Stimulated activated CD8-positive, alpha-beta memory T cell treated with anti-CD3 and anti-CD28 coated beads, Interleukin-12 subunit alpha, Interleukin-12 subunit beta, amount 100 ng/mL, for 1 hour (primary cell): ENCODE measurements around the gene LRRC1.

Experiments
- DNase-seq: peaks from one replicate; pipeline ENCODE4 v3.0.0-alpha.2; 2020; ENCODE audit warnings: low read depth

LRRC1 gene

DNA sequence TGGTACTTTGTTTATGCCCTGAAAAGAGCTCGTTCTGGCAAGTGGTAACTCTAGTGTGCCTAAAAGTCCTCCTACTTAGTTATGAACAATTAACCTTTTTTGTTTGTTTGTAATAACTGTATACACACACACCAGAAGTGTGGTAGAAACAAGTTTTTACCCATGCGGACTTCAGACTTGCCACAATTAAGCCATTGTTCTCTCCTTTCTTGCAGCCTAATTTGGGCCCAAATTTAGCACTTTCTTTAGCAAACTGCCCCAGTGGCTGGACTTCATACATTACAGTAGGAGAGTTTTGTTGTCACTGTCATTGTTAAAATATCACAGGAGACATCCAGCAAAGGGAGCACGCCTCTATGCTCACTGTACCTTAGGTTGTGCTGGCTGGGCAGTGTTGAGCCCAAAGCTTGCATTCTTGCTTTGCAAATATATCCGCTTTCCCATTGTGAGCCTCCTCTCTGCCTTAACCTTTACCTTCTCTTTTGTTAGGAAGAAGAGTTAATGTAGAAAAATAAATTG is 53.0 kb downstream of the LRRC1 start:
- no peak for DNase-seq

DNA sequence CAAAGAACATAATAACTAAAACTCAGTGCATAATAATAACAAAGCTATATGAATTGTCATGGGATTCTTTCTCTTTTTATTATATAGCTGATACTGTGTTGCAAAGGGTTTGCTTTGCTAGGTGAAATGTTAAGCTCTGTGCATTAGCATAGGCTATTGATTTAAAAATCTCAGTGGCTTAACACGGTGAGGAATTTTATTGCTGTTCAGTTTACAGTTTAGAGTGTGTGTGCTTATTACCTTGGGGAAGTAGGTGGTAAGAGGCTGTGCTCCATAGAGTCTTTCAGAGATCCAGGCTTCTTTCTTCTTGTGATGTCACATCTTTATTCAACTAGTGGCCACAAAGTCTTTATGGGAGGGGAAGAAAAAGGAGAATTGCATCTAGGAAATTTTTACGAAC is 55.7 kb downstream of the LRRC1 start:
- DNase-seq, result no peak

DNA sequence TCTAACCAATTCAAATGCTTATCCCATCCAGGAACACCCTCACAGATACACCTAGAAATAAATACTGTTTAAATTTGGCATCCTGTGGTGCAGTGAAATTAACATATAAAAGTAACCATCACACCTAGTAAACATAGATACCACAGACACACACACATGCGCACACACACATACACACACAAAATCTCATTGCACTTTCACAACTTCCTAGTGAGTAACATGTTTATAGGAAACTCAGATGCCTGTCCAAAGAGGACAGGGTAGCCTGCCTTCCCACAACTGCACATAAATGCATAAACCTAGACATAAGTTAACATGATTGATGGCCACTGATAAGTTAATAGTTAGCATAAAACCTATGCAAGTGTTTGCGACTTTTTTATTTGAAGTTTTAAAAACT is 56.8 kb downstream of the LRRC1 start:
- DNase-seq, result no peak

GRCh38 chr6:53852805-53853204 is 58.0 kb downstream of the LRRC1 start:
- DNase-seq, result no peak

- DNase-seq, result no peak
These were observed 60.2 kb downstream of the LRRC1 start for GRCh38 chr6:53854843-53855567.

- DNase-seq, result no peak
These were observed 61.1 kb downstream of the LRRC1 start for GRCh38 chr6:53855940-53856339.

DNA sequence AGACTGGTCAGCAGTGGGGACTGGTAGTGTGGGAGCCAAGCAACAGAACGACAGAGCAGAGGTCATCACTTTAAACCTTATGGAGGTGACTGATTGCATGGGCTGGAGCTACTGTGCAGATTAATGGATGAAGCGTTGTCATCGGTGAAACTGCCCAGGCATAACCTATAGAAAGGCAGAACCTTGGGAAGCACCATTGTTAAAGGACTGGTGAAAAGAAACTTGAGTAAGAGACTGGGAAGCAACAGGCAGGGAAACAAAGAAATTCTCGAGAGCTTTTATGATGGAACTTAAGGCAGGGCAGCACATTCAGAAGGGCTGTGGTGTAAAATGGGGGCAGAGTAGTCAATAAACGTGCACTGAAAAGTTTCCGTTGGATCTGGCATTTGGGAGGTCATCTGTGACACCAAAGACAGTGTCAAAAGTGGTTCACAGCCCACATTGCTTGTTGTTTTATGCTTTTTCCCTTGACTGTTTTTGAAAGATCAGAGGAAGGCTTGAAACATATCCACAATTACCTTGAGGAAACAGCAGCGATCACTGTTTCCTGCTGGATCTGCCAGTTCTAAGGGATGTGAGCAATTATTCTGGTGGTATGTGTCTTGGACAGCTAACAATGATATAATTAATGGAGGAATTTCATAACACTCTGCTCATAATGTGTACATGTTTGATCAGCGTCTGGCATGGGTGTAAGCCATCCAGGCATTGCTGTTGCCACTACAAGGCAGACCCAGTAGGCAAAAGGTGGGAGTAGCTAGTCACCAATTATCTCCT is 62.7 kb downstream of the LRRC1 start:
- no peak for DNase-seq

- DNase-seq, result no peak
These were observed 63.4 kb downstream of the LRRC1 start for GRCh38 chr6:53858196-53858595.

- DNase-seq, result no peak
These were observed 64.1 kb downstream of the LRRC1 start for GRCh38 chr6:53858913-53859312.

GRCh38 chr6:53860511-53860910 is 65.7 kb downstream of the LRRC1 start:
- DNase-seq, result no peak

- DNase-seq, result no peak
These were observed 66.7 kb downstream of the LRRC1 start for GRCh38 chr6:53861518-53861917.

- no peak for DNase-seq
These were observed 68.1 kb downstream of the LRRC1 start for GRCh38 chr6:53862662-53863462.

GRCh38 chr6:53864781-53865180 is 70.0 kb downstream of the LRRC1 start:
- no peak for DNase-seq

DNA sequence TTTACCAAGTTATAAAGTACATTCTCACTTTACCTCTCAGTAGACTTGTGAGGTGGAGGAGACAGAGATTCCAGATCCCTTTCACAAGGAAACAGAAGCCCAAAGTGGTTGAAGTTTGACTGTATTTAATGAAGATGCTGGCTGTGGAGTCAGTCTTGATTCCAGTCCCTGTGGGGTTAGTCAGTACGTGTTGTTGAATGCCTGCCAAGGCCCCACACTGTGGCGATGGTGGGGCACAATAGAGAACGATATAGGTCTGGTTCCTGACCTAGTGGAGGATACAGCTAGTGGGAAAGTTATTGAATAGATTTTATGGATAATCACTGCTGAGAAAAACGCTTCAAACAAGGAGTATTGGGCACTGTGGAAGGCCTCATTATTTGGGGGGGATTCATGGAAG is 71.4 kb downstream of the LRRC1 start:
- DNase-seq, result no peak

DNA sequence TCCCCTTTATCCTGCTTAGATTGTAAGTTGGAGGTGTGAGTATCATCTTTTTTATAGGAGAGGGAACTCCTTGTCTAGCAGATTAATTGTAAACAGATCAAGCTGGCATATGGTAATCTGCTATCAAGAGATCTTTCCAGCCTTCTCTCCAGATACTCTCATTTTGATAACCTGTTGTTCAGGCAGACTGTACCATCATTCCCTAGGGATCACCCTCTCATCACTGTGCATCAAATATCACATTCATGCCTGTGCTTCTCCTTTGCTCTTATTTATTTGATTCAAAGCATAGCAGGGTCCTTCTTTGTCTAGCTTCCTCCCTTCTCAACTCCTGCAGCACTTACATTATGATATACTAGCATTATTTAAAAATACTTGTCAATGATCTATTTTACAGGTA is 73.8 kb downstream of the LRRC1 start:
- no peak for DNase-seq

DNA sequence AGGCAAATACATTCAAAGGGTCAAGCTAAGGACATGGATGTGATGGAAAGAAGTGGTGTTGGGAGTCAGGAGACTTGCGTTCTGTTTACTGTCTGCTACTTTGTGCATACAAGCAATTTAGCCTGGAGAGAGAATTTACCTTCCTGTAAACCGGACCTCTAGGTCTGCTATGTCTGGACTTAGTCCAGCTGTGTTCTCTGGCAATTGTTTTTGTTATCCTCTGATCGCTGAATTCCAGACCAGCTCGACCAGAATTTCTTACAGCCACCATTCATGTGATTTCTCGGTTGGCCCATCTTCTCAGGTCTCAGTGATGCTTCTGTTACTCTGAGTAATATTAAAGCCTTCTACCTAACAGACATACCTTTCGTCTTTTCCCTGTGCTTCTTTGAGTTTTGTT is 75.2 kb downstream of the LRRC1 start:
- DNase-seq, result no peak

DNA sequence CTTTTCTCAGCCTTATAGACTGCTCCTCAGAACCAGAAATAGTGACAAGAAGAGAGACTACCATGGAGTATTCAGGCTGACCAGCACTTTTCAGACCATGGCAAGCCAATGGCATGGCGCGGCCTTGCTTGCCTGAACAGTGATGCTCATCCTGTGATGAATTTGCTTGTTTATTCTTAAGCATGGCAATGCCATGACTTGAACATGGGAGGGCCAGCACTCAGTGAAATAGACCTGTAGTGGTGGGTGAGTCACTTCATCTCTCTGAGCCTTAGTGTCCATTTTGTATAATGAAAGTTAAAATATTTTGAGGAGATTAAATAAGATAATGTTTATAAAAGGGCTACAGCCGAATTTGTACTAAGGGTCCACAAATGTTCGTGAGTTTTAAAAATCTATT is 79.1 kb downstream of the LRRC1 start:
- DNase-seq, result no peak

DNA sequence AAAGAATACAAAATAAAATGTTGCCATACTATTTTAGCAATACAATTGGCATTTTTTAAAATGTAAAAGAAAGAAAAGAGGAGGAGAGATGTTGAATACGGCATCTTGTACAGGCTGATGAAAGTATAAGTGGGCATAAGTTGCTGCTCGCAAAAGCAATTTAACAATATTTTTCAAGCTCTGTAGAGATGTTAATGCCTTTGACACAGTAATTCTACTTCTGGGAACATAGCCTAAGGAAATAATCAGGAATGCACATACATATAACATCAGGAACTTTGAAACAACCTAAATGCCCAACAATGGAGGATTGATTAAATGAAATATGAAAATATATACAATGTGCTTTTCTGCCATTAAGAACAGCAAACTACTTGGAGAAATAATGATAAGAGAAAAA is 80.2 kb downstream of the LRRC1 start:
- DNase-seq, result no peak

GRCh38 chr6:53877151-53877550 is 82.3 kb downstream of the LRRC1 start:
- no peak for DNase-seq

DNA sequence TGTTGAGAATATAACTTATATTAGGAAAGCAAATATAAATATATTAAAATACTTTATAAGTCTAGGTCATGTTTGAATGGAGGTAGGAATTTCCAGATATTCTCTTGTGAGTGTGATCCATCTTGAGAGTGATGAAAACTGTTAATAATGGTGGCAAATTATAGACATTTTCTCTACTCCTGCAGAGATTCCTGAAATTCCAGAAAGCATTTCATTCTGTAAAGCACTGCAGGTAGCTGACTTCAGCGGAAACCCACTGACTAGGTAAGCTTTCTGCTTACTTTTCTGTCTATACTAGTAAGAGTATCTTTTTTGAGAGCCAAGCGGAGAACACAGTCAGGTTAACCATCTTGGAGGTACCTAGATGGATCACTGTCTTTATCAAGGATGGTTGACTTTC is 84.0 kb downstream of the LRRC1 start:
- DNase-seq, result no peak

DNA sequence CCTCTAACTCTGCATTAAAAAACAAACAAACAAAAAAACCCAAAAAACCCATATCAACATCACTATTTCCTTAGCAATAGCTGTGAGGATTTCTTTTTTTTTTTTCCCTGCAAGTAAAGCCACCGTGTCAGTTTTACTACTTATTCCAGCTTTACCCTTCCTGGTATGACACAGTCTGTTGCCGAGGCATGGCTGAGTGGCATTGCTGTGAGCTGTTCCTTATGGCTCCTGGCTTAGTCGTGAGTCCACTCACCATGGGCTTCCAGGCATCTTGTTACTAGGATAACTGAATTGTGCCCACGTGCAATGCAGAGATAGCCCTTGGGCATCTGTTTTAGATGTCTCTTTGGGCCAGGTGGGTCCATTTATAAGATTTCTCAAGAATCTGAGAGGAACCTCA is 84.8 kb downstream of the LRRC1 start:
- no peak for DNase-seq

DNA sequence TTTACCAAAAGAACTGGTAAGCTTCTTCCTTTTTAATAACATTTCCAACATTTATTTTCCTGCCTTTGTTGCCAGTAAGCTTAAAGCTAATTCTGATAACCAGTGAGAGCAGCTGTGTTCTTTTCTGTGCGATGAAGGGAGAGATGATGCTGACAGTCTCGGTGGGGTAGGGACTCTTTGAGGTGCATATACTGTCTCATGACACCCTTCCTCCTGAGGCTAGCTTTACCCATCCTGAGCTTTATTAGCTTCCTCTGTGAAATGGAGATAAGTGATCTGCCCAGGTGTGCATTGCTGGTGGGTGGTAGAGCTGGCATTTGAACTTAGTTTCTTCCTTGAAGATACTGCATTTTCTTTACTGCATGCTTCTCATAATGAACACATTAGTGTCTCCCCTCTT is 92.5 kb downstream of the LRRC1 start:
- no peak for DNase-seq

DNA sequence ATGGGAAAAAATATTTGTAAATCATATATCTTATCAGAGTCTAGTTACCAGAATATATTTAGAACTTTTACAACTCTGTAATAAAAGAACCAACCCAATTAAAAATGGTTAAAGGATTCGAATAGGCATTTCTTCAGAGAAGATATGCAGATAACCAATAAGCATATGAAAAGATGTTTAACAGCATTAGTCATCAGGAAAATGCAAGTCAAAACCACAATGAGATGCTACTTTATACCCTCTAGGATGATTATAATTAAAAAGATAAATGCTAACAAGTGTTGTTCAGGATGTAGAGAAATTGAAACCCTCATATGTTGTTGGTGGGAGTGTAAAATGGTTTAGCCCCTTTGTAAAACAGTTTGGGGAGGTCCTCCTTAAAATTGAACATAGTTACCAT is 94.1 kb downstream of the LRRC1 start:
- DNase-seq, result no peak
